Left renal cortex interstitium (tissue), 4 donors: Measurements from ENCODE around the gene FARS2. TPM values are rescaled to one million over a fixed set of nuclear protein-coding genes. Genes with fewer than 3 reads are reported as not detected.

Source experiments
- DNase-seq, 4 donors: peaks; one replicate each; pipeline ENCODE4 v3.0.0-alpha.2; 2013; ENCODE audit warnings: low read depth in 4 of 4, low spot score in 2 of 4, missing footprints in 1 of 4
- polyA plus RNA-seq, 4 donors: library from polyadenylated mRNA; unstranded; fragments of 120-200 nt; gene quantifications; one replicate each; pipeline ENCODE4 v1.2.1, GENCODE V29; 2013; ENCODE audit not compliant: insufficient read length in 4 of 4

Gene FARS2
- polyA plus RNA-seq = 10 to 100 TPM; 20.4 to 23.0 (median 21.8) TPM

- DNase-seq = peak; percentile 81 to 94 (median 91)
Observed at GRCh38 chr6:5260661-5261544, at the start of gene FARS2, which contains the start of gene LYRM4. Gene FARS2, plus strand, starts transcription at chr6:5261513. Gene LYRM4, minus strand, starts transcription at chr6:5260950. Its CDS starts 217 bp downstream, at chr6:5260733.

- no peak for DNase-seq
Observed at GRCh38 chr6:5213836-5214235, 47.5 kb upstream of the FARS2 start.

GRCh38 chr6:5214570-5215052 lies 46.7 kb upstream of the FARS2 start:
- DNase-seq = peak in 2 of 4 donors; percentile 59 to 78

GRCh38 chr6:5215159-5215558 lies 46.2 kb upstream of the FARS2 start:
- no peak for DNase-seq

GRCh38 chr6:5215799-5216198 lies 45.5 kb upstream of the FARS2 start:
- DNase-seq = no peak

GRCh38 chr6:5217356-5217755 lies 44.0 kb upstream of the FARS2 start:
- DNase-seq = no peak

- DNase-seq = no peak
Observed at GRCh38 chr6:5219011-5219691, 42.2 kb upstream of the FARS2 start.

- DNase-seq = no peak
Observed at GRCh38 chr6:5220443-5220842, 40.9 kb upstream of the FARS2 start.

GRCh38 chr6:5223309-5223708 lies 38.0 kb upstream of the FARS2 start:
- DNase-seq = no peak

- DNase-seq = no peak
Observed at GRCh38 chr6:5229356-5229755, 32.0 kb upstream of the FARS2 start.

GRCh38 chr6:5230081-5230480 lies 31.2 kb upstream of the FARS2 start:
- no peak for DNase-seq

GRCh38 chr6:5231289-5231688 lies 30.0 kb upstream of the FARS2 start:
- DNase-seq = no peak

- no peak for DNase-seq
Observed at GRCh38 chr6:5234874-5235273, 26.4 kb upstream of the FARS2 start.

- DNase-seq = no peak
Observed at GRCh38 chr6:5235830-5236229, 25.5 kb upstream of the FARS2 start.

GRCh38 chr6:5237805-5238204 lies 23.5 kb upstream of the FARS2 start:
- DNase-seq = no peak

GRCh38 chr6:5238336-5238735 lies 23.0 kb upstream of the FARS2 start:
- no peak for DNase-seq

GRCh38 chr6:5241252-5241651 lies 20.1 kb upstream of the FARS2 start:
- no peak for DNase-seq

- no peak for DNase-seq
Observed at GRCh38 chr6:5243069-5243468, 18.2 kb upstream of the FARS2 start.

GRCh38 chr6:5246141-5247097 lies 14.9 kb upstream of the FARS2 start:
- no peak for DNase-seq

- DNase-seq = no peak
Observed at GRCh38 chr6:5247201-5247600, 14.1 kb upstream of the FARS2 start.
